Measurements from ENCODE around the gene TXNL4B.
A peak's percentile ranks its signal among the peaks of the same experiment; 100 is the strongest.

TXNL4B gene

GRCh38 chr16:72093448-72094265, at the start of gene TXNL4B, which contains the start of gene DHX38:
TXNL4B (minus strand) TSS chr16:72093620; CDS start chr16:72090749, 2,871 bp downstream.
DHX38 (plus strand) TSS chr16:72093847; CDS start chr16:72096158, 2,311 bp downstream.
- DNase-seq (ENCODE audit: low spot score), result peak; percentile 99

GRCh38 chr16:72142476-72142875, 49.1 kb upstream of the TXNL4B start:
- no peak for DNase-seq (ENCODE audit: low spot score)

GRCh38 chr16:72139908-72140307, 46.5 kb upstream of the TXNL4B start:
- DNase-seq (ENCODE audit: low spot score), result no peak

GRCh38 chr16:72138064-72138572, 44.7 kb upstream of the TXNL4B start:
- no peak for DNase-seq (ENCODE audit: low spot score)

GRCh38 chr16:72137380-72138063, 44.1 kb upstream of the TXNL4B start:
- DNase-seq (ENCODE audit: low spot score), result no peak

- DNase-seq (ENCODE audit: low spot score), result no peak
These were observed 41.1 kb upstream of the TXNL4B start for GRCh38 chr16:72134507-72134906.

- DNase-seq (ENCODE audit: low spot score), result no peak
These were observed 39.3 kb upstream of the TXNL4B start for GRCh38 chr16:72132726-72133125.

- DNase-seq (ENCODE audit: low spot score), result no peak
These were observed 37.6 kb upstream of the TXNL4B start for GRCh38 chr16:72131036-72131435.

GRCh38 chr16:72129976-72130656, 36.7 kb upstream of the TXNL4B start:
- no peak for DNase-seq (ENCODE audit: low spot score)

GRCh38 chr16:72128701-72129100, 35.3 kb upstream of the TXNL4B start:
- no peak for DNase-seq (ENCODE audit: low spot score)

- DNase-seq (ENCODE audit: low spot score), result no peak
These were observed 33.0 kb upstream of the TXNL4B start for GRCh38 chr16:72126429-72126765.

- DNase-seq (ENCODE audit: low spot score), result no peak
These were observed 32.4 kb upstream of the TXNL4B start for GRCh38 chr16:72125635-72126428.

GRCh38 chr16:72124761-72125634, 31.6 kb upstream of the TXNL4B start:
- DNase-seq (ENCODE audit: low spot score), result peak; percentile 92

- DNase-seq (ENCODE audit: low spot score), result no peak
These were observed 30.7 kb upstream of the TXNL4B start for GRCh38 chr16:72124148-72124547.

- DNase-seq (ENCODE audit: low spot score), result no peak
These were observed 30.0 kb upstream of the TXNL4B start for GRCh38 chr16:72123426-72123825.

GRCh38 chr16:72122916-72123315, 29.5 kb upstream of the TXNL4B start:
- DNase-seq (ENCODE audit: low spot score), result no peak

- no peak for DNase-seq (ENCODE audit: low spot score)
These were observed 28.9 kb upstream of the TXNL4B start for GRCh38 chr16:72122308-72122707.

GRCh38 chr16:72120026-72120425, 26.6 kb upstream of the TXNL4B start:
- DNase-seq (ENCODE audit: low spot score), result no peak

GRCh38 chr16:72113616-72113945, 20.2 kb upstream of the TXNL4B start:
- DNase-seq (ENCODE audit: low spot score), result no peak

- no peak for DNase-seq (ENCODE audit: low spot score)
These were observed 19.6 kb upstream of the TXNL4B start for GRCh38 chr16:72112906-72113615.

All from Ammon's horn (tissue), 1 donor.